HEK293 (cell line): ENCODE data around the gene GON7.

Experiments
- CTCF ChIP-seq: fragments of 450-650 bp; formaldehyde crosslinking; IDR thresholded peaks from 2 replicates; pipeline ENCODE4 v1.5.1; 2016; ENCODE audit warnings: missing biosample characterization, missing genetic modification characterization
- REPIN1 ChIP-seq: fragments of 450-650 bp; formaldehyde crosslinking; IDR thresholded peaks from 2 replicates; pipeline ENCODE4 v1.5.1; 2017; ENCODE audit warnings: missing biosample characterization, missing genetic modification characterization, low read depth
- SP2 ChIP-seq: fragments of 450-650 bp; formaldehyde crosslinking; IDR thresholded peaks from 2 replicates; pipeline ENCODE4 v1.5.1; 2016; ENCODE audit warnings: missing biosample characterization, missing genetic modification characterization
- YY1 ChIP-seq: fragments of 450-650 bp; formaldehyde crosslinking; IDR thresholded peaks from 2 replicates; pipeline ENCODE4 v1.5.1; 2018; ENCODE audit warnings: missing biosample characterization, missing genetic modification characterization
- ZNF133 ChIP-seq: fragments of 450-650 bp; formaldehyde crosslinking; IDR thresholded peaks from 2 replicates; pipeline ENCODE4 v1.5.1; 2016; ENCODE audit warnings: missing biosample characterization, missing genetic modification characterization
- ZNF140 ChIP-seq: fragments of 450-650 bp; formaldehyde crosslinking; IDR thresholded peaks from 2 replicates; pipeline ENCODE4 v1.5.1; 2016; ENCODE audit warnings: missing biosample characterization, missing genetic modification characterization
- ZNF549 ChIP-seq: fragments of 450-650 bp; IDR thresholded peaks from 2 replicates; pipeline ENCODE4 v1.5.1; 2018; ENCODE audit warnings: missing biosample characterization, missing genetic modification characterization, mild to moderate bottlenecking, inconsistent platforms, moderate library complexity
- ZNF747 ChIP-seq: fragments of 450-650 bp; formaldehyde crosslinking; IDR thresholded peaks from 2 replicates; pipeline ENCODE4 v1.5.1; 2016; ENCODE audit warnings: missing biosample characterization, missing genetic modification characterization
- ZNF776 ChIP-seq: fragments of 450-650 bp; formaldehyde crosslinking; IDR thresholded peaks from 2 replicates; pipeline ENCODE4 v1.5.0; 2017; ENCODE audit warnings: missing biosample characterization, missing genetic modification characterization, borderline replicate concordance
- ZXDB ChIP-seq: fragments of 450-650 bp; formaldehyde crosslinking; IDR thresholded peaks from 2 replicates; pipeline ENCODE4 v1.5.1; 2016; ENCODE audit warnings: missing biosample characterization, missing genetic modification characterization

- TF ChIP-seq CTCF = no peak
- TF ChIP-seq ZNF133 (tag by site-specific recombination) = no peak
- TF ChIP-seq ZNF549 (tag by site-specific recombination) = no peak
- no peak for TF ChIP-seq ZNF140 (tag by site-specific recombination)
- TF ChIP-seq YY1 (tag by site-specific recombination) = no peak
- TF ChIP-seq SP2 (tag by site-specific recombination) = no peak
- TF ChIP-seq ZNF747 (tag by site-specific recombination) = no peak
- no peak for TF ChIP-seq ZXDB (tag by site-specific recombination)
- TF ChIP-seq ZNF776 (tag by site-specific recombination) = no peak
- no peak for TF ChIP-seq REPIN1 (tag by site-specific recombination)
These were observed 7.7 kb upstream of the GON7 start for GRCh38 chr14:93214598-93214997.
